ENCODE results near the gene LHFPL2.

Gene LHFPL2

GRCh38 chr5:78545406-78545805 lies 103.2 kb downstream of the LHFPL2 start:
- H4K20me1 ChIP-seq (ENCODE audit: control insufficient read depth, insufficient read depth, low read depth, low read length) = no peaks in the 10 kb centered on the region
- no peaks in the 10 kb centered on the region for H3K9me2 ChIP-seq (replicated peaks; ENCODE audit: control insufficient read depth, low read length)
- no peaks in the 10 kb centered on the region for H3K36me3 ChIP-seq (ENCODE audit: control insufficient read depth, low read length)
- H3K9me3 ChIP-seq (ENCODE audit: control insufficient read depth, insufficient read depth, low read length) = no peaks in the 10 kb centered on the region
- TF ChIP-seq CTCF (IDR thresholded peaks at IDR 0.05; ENCODE audit: low read depth, low read length, poor library complexity, severe bottlenecking) = no peak
- TF ChIP-seq EZH2phosphoT487 (IDR thresholded peaks at IDR 0.05; ENCODE audit: borderline replicate concordance, low read length) = no peak
- no peaks in the 10 kb centered on the region for H3K79me2 ChIP-seq (ENCODE audit: control insufficient read depth, low read length)
- H3K27ac ChIP-seq (ENCODE audit: low read depth, low read length) = no peak overlapping the region
- no peaks in the 10 kb centered on the region for H3K4me1 ChIP-seq (ENCODE audit: control insufficient read depth, low read length)
- H3K4me2 ChIP-seq (ENCODE audit: low read length) = no peak overlapping the region
- H3F3A ChIP-seq (ENCODE audit: control insufficient read depth, insufficient read depth) = no peaks in the 10 kb centered on the region
- no peak overlapping the region for H3K4me3 ChIP-seq (ENCODE audit: low read length)
- no peaks in the 10 kb centered on the region for H3K27me3 ChIP-seq (ENCODE audit: control insufficient read depth, low read length)

- Histone ChIP-seq H3K4me2 (ENCODE audit: low read length) (no peak overlapping the region), H3K4me1 (ENCODE audit: control insufficient read depth, low read length) (no peaks in the 10 kb centered on the region), H3K27ac (ENCODE audit: low read depth, low read length) (no peak overlapping the region), H3K4me3 (ENCODE audit: low read length) (no peak overlapping the region), H3F3A (ENCODE audit: control insufficient read depth, insufficient read depth) (no peaks in the 10 kb centered on the region), H3K9me3 (ENCODE audit: control insufficient read depth, insufficient read depth, low read length) (no peaks in the 10 kb centered on the region), H3K79me2 (ENCODE audit: control insufficient read depth, low read length) (no peaks in the 10 kb centered on the region), H3K36me3 (ENCODE audit: control insufficient read depth, low read length) (no peaks in the 10 kb centered on the region), H4K20me1 (ENCODE audit: control insufficient read depth, insufficient read depth, low read depth, low read length) (no peaks in the 10 kb centered on the region), H3K9me2 (replicated peaks; ENCODE audit: control insufficient read depth, low read length) (no peaks in the 10 kb centered on the region), H3K27me3 (ENCODE audit: control insufficient read depth, low read length) (no peaks in the 10 kb centered on the region)
- TF ChIP-seq EZH2phosphoT487 (IDR thresholded peaks at IDR 0.05; ENCODE audit: borderline replicate concordance, low read length) (no peak), CTCF (IDR thresholded peaks at IDR 0.05; ENCODE audit: low read depth, low read length, poor library complexity, severe bottlenecking) (no peak)
Observed at GRCh38 chr5:78544561-78545201, 103.9 kb downstream of the LHFPL2 start.

GRCh38 chr5:78543916-78544315 lies 104.7 kb downstream of the LHFPL2 start:
- TF ChIP-seq EZH2phosphoT487 (IDR thresholded peaks at IDR 0.05; ENCODE audit: borderline replicate concordance, low read length) (no peak), CTCF (IDR thresholded peaks at IDR 0.05; ENCODE audit: low read depth, low read length, poor library complexity, severe bottlenecking) (no peak)
- Histone ChIP-seq H3K4me2 (ENCODE audit: low read length) (no peak overlapping the region), H3K9me2 (replicated peaks; ENCODE audit: control insufficient read depth, low read length) (no peaks in the 10 kb centered on the region), H4K20me1 (ENCODE audit: control insufficient read depth, insufficient read depth, low read depth, low read length) (no peaks in the 10 kb centered on the region), H3K4me3 (ENCODE audit: low read length) (no peak overlapping the region), H3K4me1 (ENCODE audit: control insufficient read depth, low read length) (no peaks in the 10 kb centered on the region), H3K27me3 (ENCODE audit: control insufficient read depth, low read length) (no peaks in the 10 kb centered on the region), H3K79me2 (ENCODE audit: control insufficient read depth, low read length) (no peaks in the 10 kb centered on the region), H3K36me3 (ENCODE audit: control insufficient read depth, low read length) (no peaks in the 10 kb centered on the region), H3K27ac (ENCODE audit: low read depth, low read length) (no peak overlapping the region), H3F3A (ENCODE audit: control insufficient read depth, insufficient read depth) (no peaks in the 10 kb centered on the region), H3K9me3 (ENCODE audit: control insufficient read depth, insufficient read depth, low read length) (no peaks in the 10 kb centered on the region)
